ENCODE measurements around the gene TP53BP1.

DNA sequence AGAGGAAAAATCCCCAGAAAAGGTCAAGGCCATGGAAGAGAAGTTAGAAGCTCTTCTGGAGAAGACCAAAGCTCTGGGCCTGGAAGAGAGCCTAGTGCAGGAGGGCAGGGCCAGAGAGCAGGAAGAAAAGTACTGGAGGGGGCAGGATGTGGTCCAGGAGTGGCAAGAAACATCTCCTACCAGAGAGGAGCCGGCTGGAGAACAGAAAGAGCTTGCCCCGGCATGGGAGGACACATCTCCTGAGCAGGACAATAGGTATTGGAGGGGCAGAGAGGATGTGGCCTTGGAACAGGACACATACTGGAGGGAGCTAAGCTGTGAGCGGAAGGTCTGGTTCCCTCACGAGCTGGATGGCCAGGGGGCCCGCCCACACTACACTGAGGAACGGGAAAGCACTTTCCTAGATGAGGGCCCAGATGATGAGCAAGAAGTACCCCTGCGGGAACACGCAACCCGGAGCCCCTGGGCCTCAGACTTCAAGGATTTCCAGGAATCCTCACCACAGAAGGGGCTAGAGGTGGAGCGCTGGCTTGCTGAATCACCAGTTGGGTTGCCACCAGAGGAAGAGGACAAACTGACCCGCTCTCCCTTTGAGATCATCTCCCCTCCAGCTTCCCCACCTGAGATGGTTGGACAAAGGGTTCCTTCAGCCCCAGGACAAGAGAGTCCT is 33.4 kb upstream of the TP53BP1 start:
- no peak for TF ChIP-seq CTCF (conservative IDR thresholded peaks at IDR 0.05; ENCODE audit: low read length)
- TF ChIP-seq EZH2phosphoT487 (IDR thresholded peaks at IDR 0.05; ENCODE audit: borderline replicate concordance), result no peak
